HEK293T (cell line): ENCODE data around the gene TBL1X.
"Not testable (repeated sequence)": the region's sequence is repeated elsewhere in the genome, so short reads cannot be mapped to it uniquely, and the experiment has no call there.

Source experiments
- CTCF ChIA-PET: fragments of 350-600 bp; formaldehyde crosslinking; extraction: SDS; loops from one replicate; lab custom pipeline; 2021; ENCODE audit warnings: antibody characterized with exemption, inconsistent platforms; lab: Yijun Ruan, JAX
- POLR2A ChIA-PET: fragments of 350-600 bp; formaldehyde crosslinking; extraction: SDS; loops from one replicate; lab custom pipeline; 2020; ENCODE audit warnings: antibody characterized with exemption, inconsistent platforms; lab: Yijun Ruan, JAX
- DNase-seq: peaks from one replicate; pipeline ENCODE4 v3.0.0; 2012; ENCODE audit warnings: mixed read lengths; ENCODE audit errors: extremely low spot score
- ARNT ChIP-seq: fragments of 450-650 bp; IDR thresholded peaks from 2 replicates; pipeline ENCODE4 v1.6.1; 2017; ENCODE audit warnings: mild to moderate bottlenecking
- BHLHE40 ChIP-seq: fragments of 450-650 bp; IDR thresholded peaks from 2 replicates; pipeline ENCODE4 v1.6.1; 2016; ENCODE audit warnings: mild to moderate bottlenecking, moderate library complexity, borderline replicate concordance
- CTBP1 ChIP-seq: fragments of 450-650 bp; IDR thresholded peaks from 2 replicates; pipeline ENCODE4 v1.6.1; 2016; ENCODE audit warnings: borderline replicate concordance
- ELF4 ChIP-seq: fragments of 450-650 bp; IDR thresholded peaks from 2 replicates; pipeline ENCODE4 v1.6.1; 2017; ENCODE audit warnings: antibody characterized with exemption
- FOXA1 ChIP-seq: fragments of 450-650 bp; IDR thresholded peaks from 2 replicates; pipeline ENCODE4 v1.6.1; 2016; ENCODE audit warnings: mild to moderate bottlenecking
- FOXK2 ChIP-seq: fragments of 450-650 bp; IDR thresholded peaks from 2 replicates; pipeline ENCODE4 v1.6.1; 2016; ENCODE audit warnings: mild to moderate bottlenecking
- FOXM1 ChIP-seq: fragments of 450-650 bp; IDR thresholded peaks from 2 replicates; pipeline ENCODE4 v1.6.1; 2017; ENCODE audit warnings: mild to moderate bottlenecking, borderline replicate concordance
- HDGF ChIP-seq: fragments of 450-650 bp; IDR thresholded peaks from 2 replicates; pipeline ENCODE4 v1.6.1; 2017; ENCODE audit warnings: antibody characterized with exemption, borderline replicate concordance
- L3MBTL2 ChIP-seq: fragments of 450-650 bp; conservative IDR thresholded peaks from 2 replicates; pipeline ENCODE4 v1.6.1; 2016; ENCODE audit warnings: mild to moderate bottlenecking
- LEF1 ChIP-seq: fragments of 450-650 bp; IDR thresholded peaks from 2 replicates; pipeline ENCODE4 v1.6.1; 2017; ENCODE audit warnings: mild to moderate bottlenecking, borderline replicate concordance
- NFRKB ChIP-seq: fragments of 450-650 bp; IDR thresholded peaks from 2 replicates; pipeline ENCODE4 v1.6.1; 2016; ENCODE audit warnings: mild to moderate bottlenecking, moderate library complexity
- PKNOX1 ChIP-seq: fragments of 450-650 bp; IDR thresholded peaks from 2 replicates; pipeline ENCODE4 v1.6.1; 2016
- SP1 ChIP-seq: fragments of 450-650 bp; IDR thresholded peaks from 2 replicates; pipeline ENCODE4 v1.6.1; 2017
- SUZ12 ChIP-seq: fragments of 450-650 bp; IDR thresholded peaks from 2 replicates; pipeline ENCODE4 v1.6.1; 2016; ENCODE audit warnings: mild to moderate bottlenecking
- TARDBP ChIP-seq: fragments of 450-650 bp; IDR thresholded peaks from 2 replicates; pipeline ENCODE4 v1.6.1; 2016
- ZNF384 ChIP-seq: fragments of 450-650 bp; IDR thresholded peaks from 2 replicates; pipeline ENCODE4 v1.6.1; 2016

TBL1X gene

GRCh38 chrX:9466736-9467135 is 1.9 kb downstream of the TBL1X start:
- CTCF ChIA-PET = no interaction called here
- no peak for DNase-seq
- POLR2A ChIA-PET = no interaction called here
- TF ChIP-seq HDGF (no peak), NFRKB (no peak), CTBP1 (no peak), FOXA1 (no peak), FOXM1 (no peak), ZNF384 (no peak), PKNOX1 (no peak)

- no peak for TF ChIP-seq CTBP1
- no peak for TF ChIP-seq SUZ12
- no peak for TF ChIP-seq LEF1
- TF ChIP-seq BHLHE40 = no peak
- TF ChIP-seq NFRKB = no peak
- no peak for TF ChIP-seq ARNT
- ChIA-PET POLR2A (no interaction called here), CTCF (no interaction called here)
- DNase-seq = no peak
These were observed 2.3 kb downstream of the TBL1X start for GRCh38 chrX:9467146-9467545.

- ChIA-PET CTCF (no interaction called here), POLR2A (no interaction called here)
- TF ChIP-seq SP1 = no peak
- TF ChIP-seq PKNOX1 = no peak
- no peak for TF ChIP-seq LEF1
- no peak for TF ChIP-seq FOXA1
- TF ChIP-seq FOXK2 = no peak
- no peak for DNase-seq
These were observed 2.9 kb downstream of the TBL1X start for GRCh38 chrX:9467751-9468150.

GRCh38 chrX:9471571-9471985 is 6.7 kb downstream of the TBL1X start:
- DNase-seq = no peak
- ChIA-PET POLR2A (interaction anchor here (1.2 kb wide), 1 partner anchor 8 kb away, joined by 3 read pairs; no protein-coding TSS in a partner anchor), CTCF (no interaction called here)
- TF ChIP-seq FOXK2 (no peak), HDGF (no peak), LEF1 (no peak), BHLHE40 (no peak), ZNF384 (no peak), SUZ12 (no peak), L3MBTL2 (no peak), NFRKB (no peak), SP1 (no peak)

GRCh38 chrX:9473708-9474107 is 8.8 kb downstream of the TBL1X start:
- ChIA-PET POLR2A (no interaction called here), CTCF (no interaction called here)
- TF ChIP-seq L3MBTL2 (no peak), SUZ12 (no peak), SP1 (no peak), CTBP1 (no peak)
- DNase-seq = no peak

GRCh38 chrX:9475417-9475816 is 10.6 kb downstream of the TBL1X start:
- CTCF ChIA-PET = interaction anchor here (0.5 kb wide), 1 partner anchor 386 kb away, joined by 4 read pairs; no protein-coding TSS in a partner anchor
- POLR2A ChIA-PET, DNase-seq: not testable (repeated sequence)

- CTCF ChIA-PET = no interaction called here
- POLR2A ChIA-PET = no interaction called here
- no peak for DNase-seq
- TF ChIP-seq ZNF384 (no peak), SP1 (no peak), ARNT (no peak), LEF1 (no peak), FOXA1 (no peak), FOXM1 (no peak), BHLHE40 (no peak), CTBP1 (no peak), FOXK2 (no peak), TARDBP (no peak), NFRKB (no peak), ELF4 (no peak), L3MBTL2 (no peak), HDGF (no peak), SUZ12 (no peak), PKNOX1 (no peak)
These were observed 11.1 kb downstream of the TBL1X start for GRCh38 chrX:9475984-9476383.

- ChIA-PET CTCF (no interaction called here), POLR2A (no interaction called here)
- TF ChIP-seq ELF4 (no peak), L3MBTL2 (no peak), NFRKB (no peak), HDGF (no peak), LEF1 (no peak), TARDBP (no peak), SUZ12 (no peak), PKNOX1 (no peak), ARNT (no peak), CTBP1 (no peak), ZNF384 (no peak), FOXK2 (no peak), FOXA1 (no peak), SP1 (no peak), FOXM1 (no peak), BHLHE40 (no peak)
- no peak for DNase-seq
These were observed 12.1 kb downstream of the TBL1X start for GRCh38 chrX:9476810-9477575.
